Esophagus muscularis mucosa (tissue), 4 donors: ENCODE results near the gene CDH22.

ENCODE experiments used
- EP300 ChIP-seq: sonication (generic); formaldehyde crosslinking; IDR thresholded peaks from one replicate; pipeline ENCODE4 v1.6.1; 2017; ENCODE audit warnings: antibody characterized with exemption
- POLR2A ChIP-seq: fragments of 450-650 bp; IDR thresholded peaks from one replicate; pipeline ENCODE4 v1.6.1; 2017; ENCODE audit warnings: antibody characterized with exemption, moderate library complexity, mild to moderate bottlenecking, low read depth
- POLR2AphosphoS5 ChIP-seq, 2 donors: sonication (generic); formaldehyde crosslinking; IDR thresholded peaks; one replicate each; pipeline ENCODE4 v1.6.1; 2017; ENCODE audit warnings: antibody characterized with exemption in 2 of 2
- TF ChIP-seq, protein P1 (sequence below), 3 experiments: fragments of 200-600 bp in 2 of 3; fragments of 450-650 bp in 1 of 3; sonication (generic) in 2 of 3; IDR thresholded peaks; one replicate each; pipeline ENCODE4 v1.5.1; 2017 to 2019; ENCODE audit warnings: antibody characterized with exemption in 3 of 3, mild to moderate bottlenecking in 2 of 3, moderate library complexity in 1 of 3

GRCh38 chr20:46289432-46289831 is 18.9 kb downstream of the CDH22 start:
- TF ChIP-seq, protein P1, sequence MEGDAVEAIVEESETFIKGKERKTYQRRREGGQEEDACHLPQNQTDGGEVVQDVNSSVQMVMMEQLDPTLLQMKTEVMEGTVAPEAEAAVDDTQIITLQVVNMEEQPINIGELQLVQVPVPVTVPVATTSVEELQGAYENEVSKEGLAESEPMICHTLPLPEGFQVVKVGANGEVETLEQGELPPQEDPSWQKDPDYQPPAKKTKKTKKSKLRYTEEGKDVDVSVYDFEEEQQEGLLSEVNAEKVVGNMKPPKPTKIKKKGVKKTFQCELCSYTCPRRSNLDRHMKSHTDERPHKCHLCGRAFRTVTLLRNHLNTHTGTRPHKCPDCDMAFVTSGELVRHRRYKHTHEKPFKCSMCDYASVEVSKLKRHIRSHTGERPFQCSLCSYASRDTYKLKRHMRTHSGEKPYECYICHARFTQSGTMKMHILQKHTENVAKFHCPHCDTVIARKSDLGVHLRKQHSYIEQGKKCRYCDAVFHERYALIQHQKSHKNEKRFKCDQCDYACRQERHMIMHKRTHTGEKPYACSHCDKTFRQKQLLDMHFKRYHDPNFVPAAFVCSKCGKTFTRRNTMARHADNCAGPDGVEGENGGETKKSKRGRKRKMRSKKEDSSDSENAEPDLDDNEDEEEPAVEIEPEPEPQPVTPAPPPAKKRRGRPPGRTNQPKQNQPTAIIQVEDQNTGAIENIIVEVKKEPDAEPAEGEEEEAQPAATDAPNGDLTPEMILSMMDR (IDR thresholded peaks at IDR 0.05) = no peak
- TF ChIP-seq POLR2A (no peak), POLR2AphosphoS5 (IDR thresholded peaks at IDR 0.05) (no peak), EP300 (no peak)
